ENCODE measurements around the gene DDX55. TPM values are rescaled to one million over a fixed set of nuclear protein-coding genes. Genes with fewer than 3 reads are reported as not detected.
"Not testable (repeated sequence)": the region's sequence is repeated elsewhere in the genome, so short reads cannot be mapped to it uniquely, and the experiment has no call there.

The DDX55 gene
- total RNA-seq, 1 experiment from 2014 or later: 50.0 TPM

- H3K27ac ChIP-seq (ENCODE audit: low read length): no peak overlapping the region
- H3K4me1 ChIP-seq (ENCODE audit: insufficient read depth, low read length): peaks cover 6% of the 10 kb centered on the region; the same call in 1 of the 2 replicates
- peaks cover 49% of the 10 kb centered on the region for H3K79me2 ChIP-seq (ENCODE audit: low read length)
- no peaks in the 10 kb centered on the region for H3F3A ChIP-seq (ENCODE audit: low read length, unreplicated experiment)
- CTCF ChIA-PET: no interaction called here
- no peak overlapping the region for H3K4me2 ChIP-seq (ENCODE audit: low read length)
- H3K27me3 ChIP-seq (ENCODE audit: low read length): no peaks in the 10 kb centered on the region
- H3K36me3 ChIP-seq (ENCODE audit: low read depth, low read length): peaks cover 42% of the 10 kb centered on the region
- H3K4me3 ChIP-seq (ENCODE audit: low read length): no peak overlapping the region
- no TSS peak for BruUV-seq (replicated peaks)
- H3K9ac ChIP-seq (ENCODE audit: low read length): no peak overlapping the region
- DNase-seq (no peak), ATAC-seq (no peak)
- POLR2A ChIA-PET (ENCODE audit: unreplicated experiment): no interaction called here
- H3K9me3 ChIP-seq (ENCODE audit: low read length): no peaks in the 10 kb centered on the region
- intact Hi-C loops (cut with micrococcal nuclease): no loop called here
- no peak overlapping the region for H2AFZ ChIP-seq (ENCODE audit: low read length)
- H4K20me1 ChIP-seq (ENCODE audit: low read length): 0 out of 2 replicates have a peak, but pooled peaks cover 4% of the 10 kb centered on the region
- H3K9me2 ChIP-seq (replicated peaks; ENCODE audit: low read length): no peaks in the 10 kb centered on the region
- TF ChIP-seq EZH2 (IDR thresholded peaks at IDR 0.05; ENCODE audit: low read length, unreplicated experiment) (no peak), EZH2phosphoT487 (IDR thresholded peaks at IDR 0.05; ENCODE audit: borderline replicate concordance, low read length) (no peak), CTCF (conservative IDR thresholded peaks at IDR 0.05; ENCODE audit: low read depth, low read length) (no peak)
These were observed 2.2 kb upstream of the DDX55 start for GRCh38 chr12:123599721-123600120.

- H3K9me3 ChIP-seq (ENCODE audit: low read length): no peaks in the 10 kb centered on the region
- H3K9me2 ChIP-seq (replicated peaks; ENCODE audit: low read length): no peaks in the 10 kb centered on the region
- H3K36me3 ChIP-seq (ENCODE audit: low read depth, low read length): peaks cover 45% of the 10 kb centered on the region
- TSS peak; percentile 43 for BruUV-seq (replicated peaks)
- no peak for TF ChIP-seq EZH2 (IDR thresholded peaks at IDR 0.05; ENCODE audit: low read length, unreplicated experiment)
- no peak for TF ChIP-seq CTCF (conservative IDR thresholded peaks at IDR 0.05; ENCODE audit: low read depth, low read length)
- no peak for TF ChIP-seq EZH2phosphoT487 (IDR thresholded peaks at IDR 0.05; ENCODE audit: borderline replicate concordance, low read length)
- no peaks in the 10 kb centered on the region for H3K27me3 ChIP-seq (ENCODE audit: low read length)
- ATAC-seq (peak; percentile 4; the same call in 1 of the 2 replicates), DNase-seq (no peak)
- H3K79me2 ChIP-seq (ENCODE audit: low read length): peaks cover 62% of the 10 kb centered on the region
- H2AFZ ChIP-seq (ENCODE audit: low read length): peak overlapping the region; percentile 73
- H4K20me1 ChIP-seq (ENCODE audit: low read length): 0 out of 2 replicates have a peak, but pooled peaks cover 10% of the 10 kb centered on the region
- ChIA-PET CTCF (no interaction called here), POLR2A (ENCODE audit: unreplicated experiment) (no interaction called here)
- H3K4me3 ChIP-seq (ENCODE audit: low read length): peak overlapping the region; percentile 85
- H3F3A ChIP-seq (ENCODE audit: low read length, unreplicated experiment): no peaks in the 10 kb centered on the region
- peak overlapping the region; percentile 99 for H3K9ac ChIP-seq (ENCODE audit: low read length)
- peaks cover 6% of the 10 kb centered on the region; the same call in 1 of the 2 replicates for H3K4me1 ChIP-seq (ENCODE audit: insufficient read depth, low read length)
- intact Hi-C loops (cut with micrococcal nuclease): no loop called here
- no peak overlapping the region for H3K27ac ChIP-seq (ENCODE audit: low read length)
- H3K4me2 ChIP-seq (ENCODE audit: low read length): peak overlapping the region; percentile 96
These were observed 824 bp downstream of the DDX55 start for GRCh38 chr12:123602651-123603195.

- peak overlapping the region; percentile 85; the same call in 1 of the 2 replicates for H3K4me3 ChIP-seq (ENCODE audit: low read length)
- POLR2A ChIA-PET (ENCODE audit: unreplicated experiment): not testable (repeated sequence)
These were observed 1.6 kb downstream of the DDX55 start for GRCh38 chr12:123603495-123603894.

More at GRCh38 chr12:123603495-123603894, 1.6 kb downstream of the DDX55 start:
- DNase-seq; H3K9me3 ChIP-seq (ENCODE audit: low read length); H3K27ac ChIP-seq (ENCODE audit: low read length); H2AFZ ChIP-seq (ENCODE audit: low read length); ATAC-seq; CTCF ChIA-PET; BruUV-seq (replicated peaks); intact Hi-C loops (cut with micrococcal nuclease); H3K9ac ChIP-seq (ENCODE audit: low read length); H3K4me1 ChIP-seq (ENCODE audit: insufficient read depth, low read length); H3F3A ChIP-seq (ENCODE audit: low read length, unreplicated experiment); H3K9me2 ChIP-seq (replicated peaks; ENCODE audit: low read length); H3K27me3 ChIP-seq (ENCODE audit: low read length): not testable (repeated sequence)
- Histone ChIP-seq H3K4me2 (ENCODE audit: low read length) (peak overlapping the region; percentile 96), H4K20me1 (ENCODE audit: low read length) (0 out of 2 replicates have a peak, but pooled peaks cover 11% of the 10 kb centered on the region), H3K79me2 (ENCODE audit: low read length) (peaks cover 67% of the 10 kb centered on the region), H3K36me3 (ENCODE audit: low read depth, low read length) (peaks cover 45% of the 10 kb centered on the region)

Measured in PC-3 (cell line).